Cardiac fibroblast (primary cell): ENCODE measurements around the gene CYB5RL.
A peak's percentile ranks its signal among the peaks of the same experiment; 100 is the strongest.

Experiments used
- DNase-seq, 2 donors: peaks; one replicate each; pipeline versions ENCODE4 v3.0.0 to v3.0.0-alpha.2; 2010; ENCODE audit warnings: low read depth in 2 of 2
- H3K4me3 ChIP-seq, 2 donors: replicated peaks in 1 of 2; 1 replicate in 1 of 2; 2 replicates in 1 of 2; pipeline ENCODE4 v1.5.1; 2011; ENCODE audit warnings: low read depth in 2 of 2, low read length in 2 of 2, mild to moderate bottlenecking in 2 of 2, moderate library complexity in 1 of 2
- CTCF ChIP-seq: IDR thresholded peaks from one replicate; pipeline ENCODE4 v1.5.1; 2011; ENCODE audit warnings: low read depth, mild to moderate bottlenecking, low read length, inconsistent platforms

Gene CYB5RL

GRCh38 chr1:54199765-54200518 is at the start of gene CYB5RL, which contains the start of gene MRPL37:
CYB5RL (minus strand) TSS chr1:54200030; CDS start chr1:54195616, 4,414 bp downstream.
MRPL37 (plus strand) TSS chr1:54200167; CDS start chr1:54200244, 77 bp downstream.
- peak within 1 kb of the TSS; percentile 76 to 94 for H3K4me3 ChIP-seq
- no peak for TF ChIP-seq CTCF
- DNase-seq, result peak; percentile 98

GRCh38 chr1:54248966-54249365 is 49.1 kb upstream of the CYB5RL start:
- no peak overlapping the region for H3K4me3 ChIP-seq
- no peak for TF ChIP-seq CTCF
- peak in 1 of 2 donors; percentile 30 for DNase-seq

GRCh38 chr1:54247863-54248515 is 48.2 kb upstream of the CYB5RL start:
- no peak for TF ChIP-seq CTCF
- no peak overlapping the region for H3K4me3 ChIP-seq
- DNase-seq, result no peak

GRCh38 chr1:54246116-54246721 is 46.4 kb upstream of the CYB5RL start:
- TF ChIP-seq CTCF, result no peak
- no peak overlapping the region for H3K4me3 ChIP-seq

GRCh38 chr1:54245501-54245900 is 45.7 kb upstream of the CYB5RL start:
- no peak for TF ChIP-seq CTCF
- no peak overlapping the region for H3K4me3 ChIP-seq
- peak in 1 of 2 donors; percentile 19 for DNase-seq

More at GRCh38 chr1:54246116-54246721, 46.4 kb upstream of the CYB5RL start:
- DNase-seq, result no peak

- DNase-seq, result no peak
- no peak overlapping the region for H3K4me3 ChIP-seq
- no peak for TF ChIP-seq CTCF
Measured at GRCh38 chr1:54244655-54245054, 44.8 kb upstream of the CYB5RL start.
